Neural crest cell (in vitro differentiated cells): ENCODE results near the gene GAD1. TPM values are rescaled to one million over a fixed set of nuclear protein-coding genes. Genes with fewer than 3 reads are reported as not detected.

Source experiments
- DNase-seq: peaks from one replicate; pipeline ENCODE4 v3.0.0; 2021; ENCODE audit warnings: low read depth, mixed read lengths, low spot score
- H3K27ac Mint-ChIP-seq: one replicate; pipeline ENCODE4 v1.8.0; 2021; ENCODE audit warnings: mild to moderate bottlenecking, mixed read lengths; ENCODE audit not compliant: unreplicated experiment
- H3K27me3 Mint-ChIP-seq: 2 replicates; pipeline ENCODE4 v1.8.0; 2021; ENCODE audit warnings: low read depth, mild to moderate bottlenecking, mixed read lengths
- H3K36me3 Mint-ChIP-seq: 2 replicates; pipeline ENCODE4 v1.8.0; 2021; ENCODE audit warnings: low read depth, mild to moderate bottlenecking, mixed read lengths
- H3K4me1 Mint-ChIP-seq: 2 replicates; pipeline ENCODE4 v1.8.0; 2021; ENCODE audit warnings: mixed read lengths
- H3K4me3 Mint-ChIP-seq: one replicate; pipeline ENCODE4 v1.8.0; 2021; ENCODE audit warnings: mild to moderate bottlenecking, mixed read lengths
- H3K9me3 Mint-ChIP-seq: 2 replicates; pipeline ENCODE4 v1.8.0; 2021; ENCODE audit warnings: mixed read lengths
- CTCF ChIP-seq: fragments of 200-600 bp; sonication (generic); conservative IDR thresholded peaks from 2 replicates; pipeline ENCODE4 v1.5.0; 2021; ENCODE audit warnings: antibody characterized with exemption, mild to moderate bottlenecking
- total RNA-seq: library from RNA; stranded (reverse); gene quantifications from 2 replicates; pipeline ENCODE4 v1.2.1, GENCODE V29; 2021

Gene GAD1
- total RNA-seq, 1 donor from 2014 or later = 0.82 TPM

GRCh38 chr2:170815746-170816503 is 762 bp upstream of the GAD1 start:
- Mint-ChIP-seq H3K27ac (no peak overlapping the region), H3K9me3 (no peaks in the 10 kb centered on the region), H3K4me3 (peak overlapping the region; percentile 77), H3K4me1 (peaks cover 47% of the 10 kb centered on the region), H3K36me3 (no peaks in the 10 kb centered on the region), H3K27me3 (peaks cover 94% of the 10 kb centered on the region)
- peak; percentile 92 for DNase-seq
- peak; percentile 95 for TF ChIP-seq CTCF

GRCh38 chr2:170817093-170818035 is 677 bp downstream of the GAD1 start:
- peak; percentile 29 for DNase-seq
- Mint-ChIP-seq H3K27me3 (peaks cover 100% of the 10 kb centered on the region), H3K27ac (no peak overlapping the region), H3K4me1 (peaks cover 52% of the 10 kb centered on the region), H3K4me3 (peak overlapping the region; percentile 80), H3K36me3 (peaks cover under 1% of the 10 kb centered on the region), H3K9me3 (no peaks in the 10 kb centered on the region)
- no peak for TF ChIP-seq CTCF

- TF ChIP-seq CTCF = no peak
- Mint-ChIP-seq H3K4me1 (peaks cover 55% of the 10 kb centered on the region), H3K36me3 (peaks cover 3% of the 10 kb centered on the region), H3K4me3 (peak overlapping the region; percentile 80), H3K9me3 (no peaks in the 10 kb centered on the region), H3K27ac (no peak overlapping the region), H3K27me3 (peaks cover 100% of the 10 kb centered on the region)
- DNase-seq = no peak
These were observed 1.5 kb downstream of the GAD1 start for GRCh38 chr2:170818036-170818751.

- TF ChIP-seq CTCF = no peak
- no peak for DNase-seq
- H3K27me3 Mint-ChIP-seq = peaks cover 99% of the 10 kb centered on the region
- peak overlapping the region; percentile 80 for H3K4me3 Mint-ChIP-seq
- no peak overlapping the region for H3K27ac Mint-ChIP-seq
- no peaks in the 10 kb centered on the region for H3K9me3 Mint-ChIP-seq
- peaks cover 50% of the 10 kb centered on the region for H3K4me1 Mint-ChIP-seq
- H3K36me3 Mint-ChIP-seq = peaks cover 3% of the 10 kb centered on the region
These were observed 2.2 kb downstream of the GAD1 start for GRCh38 chr2:170818752-170819470.
